Neural cell (in vitro differentiated cells): ENCODE results near the gene TRAF3. TPM values are rescaled to one million over a fixed set of nuclear protein-coding genes. Genes with fewer than 3 reads are reported as not detected.

ENCODE experiments used
- H2AFZ ChIP-seq: fragments of 200-600, 300-800 bp; sonication (generic), shearing (Covaris generic); 2 replicates; pipeline ENCODE4 v1.6.0; 2014; ENCODE audit warnings: low read depth, mild to moderate bottlenecking, antibody characterized with exemption, low read length, moderate library complexity
- H3F3A ChIP-seq: fragments of 200-600 bp; shearing (Covaris generic); 2 replicates; pipeline ENCODE4 v1.6.1; 2016; ENCODE audit warnings: mild to moderate bottlenecking, moderate library complexity, mixed read lengths, antibody characterized with exemption, low read length; ENCODE audit not compliant: insufficient read depth, poor library complexity, severe bottlenecking
- H3K27ac ChIP-seq: fragments of 200-600, 300-800 bp; sonication (generic), shearing (Covaris generic); 2 replicates; pipeline ENCODE4 v1.5.1; 2014; ENCODE audit warnings: mild to moderate bottlenecking, low read length, moderate library complexity
- H3K27me3 ChIP-seq: fragments of 300-800, 200-600 bp; sonication (generic), shearing (Covaris generic); 2 replicates; pipeline ENCODE4 v1.6.0; 2014; ENCODE audit warnings: mild to moderate bottlenecking, low read depth, low read length, moderate library complexity; ENCODE audit not compliant: insufficient read depth
- H3K36me3 ChIP-seq: fragments of 300-800, 200-600 bp; sonication (generic), shearing (Covaris generic); 2 replicates; pipeline ENCODE4 v1.5.1; 2014; ENCODE audit warnings: mild to moderate bottlenecking, antibody characterized with exemption, low read length, moderate library complexity; ENCODE audit not compliant: insufficient read depth
- H3K4me2 ChIP-seq: fragments of 300-800, 200-600 bp; sonication (generic), shearing (Covaris generic); 2 replicates; pipeline ENCODE4 v1.6.0; 2014; ENCODE audit warnings: mild to moderate bottlenecking, low read length
- H3K4me3 ChIP-seq: fragments of 300-800, 200-600 bp; sonication (generic), shearing (Covaris generic); 2 replicates; pipeline ENCODE4 v1.5.1; 2014; ENCODE audit warnings: mild to moderate bottlenecking, low read length, moderate library complexity
- H3K79me2 ChIP-seq: fragments of 200-600 bp; shearing (Covaris generic); replicated peaks from 2 replicates; pipeline ENCODE4 v1.6.0; 2014; ENCODE audit warnings: mild to moderate bottlenecking, low read length, moderate library complexity; ENCODE audit not compliant: insufficient read depth
- H3K9ac ChIP-seq: fragments of 300-800, 200-600 bp; sonication (generic), shearing (Covaris generic); 2 replicates; pipeline ENCODE4 v1.6.1; 2016; ENCODE audit warnings: mild to moderate bottlenecking, low read length, mixed read lengths
- H3K9me2 ChIP-seq: fragments of 200-600 bp; shearing (Covaris generic); 2 replicates; pipeline ENCODE4 v1.6.1; 2016; ENCODE audit warnings: mild to moderate bottlenecking, low read length, mixed read lengths; ENCODE audit not compliant: insufficient read depth
- H3K9me3 ChIP-seq: fragments of 200-600, 300-800 bp; sonication (generic), shearing (Covaris generic); 2 replicates; pipeline ENCODE4 v1.6.1; 2016; ENCODE audit warnings: mild to moderate bottlenecking, mixed run types, low read length, moderate library complexity, mixed read lengths
- H4K20me1 ChIP-seq: fragments of 200-600 bp; shearing (Covaris generic); 2 replicates; pipeline ENCODE4 v1.6.1; 2016; ENCODE audit warnings: mild to moderate bottlenecking, mixed run types; ENCODE audit not compliant: insufficient read depth
- EP300 ChIP-seq: fragments of 450-650 bp; conservative IDR thresholded peaks from 2 replicates; pipeline ENCODE4 v1.6.1; 2014; ENCODE audit warnings: antibody characterized with exemption, mild to moderate bottlenecking, moderate library complexity; ENCODE audit not compliant: poor library complexity, severe bottlenecking
- EZH2 ChIP-seq: fragments of 200-600, 300-800 bp; shearing (Covaris generic), sonication (generic); IDR thresholded peaks from 2 replicates; pipeline ENCODE4 v1.6.1; 2014; ENCODE audit warnings: antibody characterized with exemption, low read length, borderline replicate concordance, mild to moderate bottlenecking; ENCODE audit not compliant: insufficient read depth, poor library complexity, severe bottlenecking
- MXI1 ChIP-seq: fragments of 450-650 bp; conservative IDR thresholded peaks from 2 replicates; pipeline ENCODE4 v1.6.1; 2014; ENCODE audit warnings: antibody characterized with exemption, mild to moderate bottlenecking; ENCODE audit not compliant: poor library complexity, severe bottlenecking
- POLR2AphosphoS5 ChIP-seq: IDR thresholded peaks from 2 replicates; pipeline ENCODE4 v1.6.1; 2012
- RAD21 ChIP-seq: fragments of 450-650 bp; conservative IDR thresholded peaks from 2 replicates; pipeline ENCODE4 v1.6.1; 2014; ENCODE audit warnings: antibody characterized with exemption, mild to moderate bottlenecking, moderate library complexity
- REST ChIP-seq: IDR thresholded peaks from 2 replicates; pipeline ENCODE4 v1.6.1; 2012; ENCODE audit warnings: borderline replicate concordance
- SMC3 ChIP-seq: fragments of 450-650 bp; conservative IDR thresholded peaks from 2 replicates; pipeline ENCODE4 v1.6.1; 2014; ENCODE audit warnings: antibody characterized with exemption, mild to moderate bottlenecking, moderate library complexity; ENCODE audit not compliant: poor library complexity
- TAF1 ChIP-seq: IDR thresholded peaks from 2 replicates; pipeline ENCODE4 v1.6.1; 2012; ENCODE audit warnings: low read depth
- polyA plus RNA-seq: library from polyadenylated mRNA; depleted of rRNA; stranded (reverse); fragments of >200 nt; gene quantifications from 2 replicates; pipeline ENCODE4 v1.2.3, GENCODE V29; 2014
- TF ChIP-seq, protein P1 (sequence below): fragments of 450-650 bp; IDR thresholded peaks from 2 replicates; pipeline ENCODE4 v1.5.1; 2014; ENCODE audit warnings: antibody characterized with exemption, mild to moderate bottlenecking, moderate library complexity; ENCODE audit not compliant: poor library complexity, severe bottlenecking

Gene TRAF3
- polyA plus RNA-seq, 1 donor from 2014 or later = 13.3 TPM

- no peak for TF ChIP-seq TAF1
- TF ChIP-seq MXI1 = no peak
- TF ChIP-seq, protein P1, sequence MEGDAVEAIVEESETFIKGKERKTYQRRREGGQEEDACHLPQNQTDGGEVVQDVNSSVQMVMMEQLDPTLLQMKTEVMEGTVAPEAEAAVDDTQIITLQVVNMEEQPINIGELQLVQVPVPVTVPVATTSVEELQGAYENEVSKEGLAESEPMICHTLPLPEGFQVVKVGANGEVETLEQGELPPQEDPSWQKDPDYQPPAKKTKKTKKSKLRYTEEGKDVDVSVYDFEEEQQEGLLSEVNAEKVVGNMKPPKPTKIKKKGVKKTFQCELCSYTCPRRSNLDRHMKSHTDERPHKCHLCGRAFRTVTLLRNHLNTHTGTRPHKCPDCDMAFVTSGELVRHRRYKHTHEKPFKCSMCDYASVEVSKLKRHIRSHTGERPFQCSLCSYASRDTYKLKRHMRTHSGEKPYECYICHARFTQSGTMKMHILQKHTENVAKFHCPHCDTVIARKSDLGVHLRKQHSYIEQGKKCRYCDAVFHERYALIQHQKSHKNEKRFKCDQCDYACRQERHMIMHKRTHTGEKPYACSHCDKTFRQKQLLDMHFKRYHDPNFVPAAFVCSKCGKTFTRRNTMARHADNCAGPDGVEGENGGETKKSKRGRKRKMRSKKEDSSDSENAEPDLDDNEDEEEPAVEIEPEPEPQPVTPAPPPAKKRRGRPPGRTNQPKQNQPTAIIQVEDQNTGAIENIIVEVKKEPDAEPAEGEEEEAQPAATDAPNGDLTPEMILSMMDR = no peak
- no peak for TF ChIP-seq EZH2
- TF ChIP-seq REST = no peak
- no peak for TF ChIP-seq POLR2AphosphoS5
- no peak for TF ChIP-seq RAD21
- TF ChIP-seq EP300 = no peak
- no peak for TF ChIP-seq SMC3
- no peaks in the 10 kb centered on the region for H3F3A ChIP-seq
- no peak overlapping the region for H3K4me2 ChIP-seq
- H3K27me3 ChIP-seq = no peaks in the 10 kb centered on the region
- no peaks in the 10 kb centered on the region for H3K79me2 ChIP-seq
- no peak overlapping the region for H3K4me3 ChIP-seq
- H3K9ac ChIP-seq = no peak overlapping the region
- no peaks in the 10 kb centered on the region for H3K9me2 ChIP-seq
- no peak overlapping the region for H2AFZ ChIP-seq
- H4K20me1 ChIP-seq = no peaks in the 10 kb centered on the region
- H3K36me3 ChIP-seq = peaks cover 7% of the 10 kb centered on the region
- H3K27ac ChIP-seq = no peak overlapping the region
- H3K9me3 ChIP-seq = no peaks in the 10 kb centered on the region
Measured at GRCh38 chr14:102903248-102903888, 126.1 kb downstream of the TRAF3 start.

- Histone ChIP-seq H2AFZ (no peak overlapping the region), H3K9me3 (no peaks in the 10 kb centered on the region), H3K9ac (no peak overlapping the region), H3K9me2 (no peaks in the 10 kb centered on the region), H3K4me2 (no peak overlapping the region), H3K4me3 (no peak overlapping the region), H4K20me1 (no peaks in the 10 kb centered on the region), H3K27ac (no peak overlapping the region), H3K27me3 (no peaks in the 10 kb centered on the region), H3F3A (no peaks in the 10 kb centered on the region), H3K79me2 (no peaks in the 10 kb centered on the region), H3K36me3 (peaks cover 7% of the 10 kb centered on the region)
- TF ChIP-seq TAF1 (no peak), RAD21 (no peak), REST (no peak), POLR2AphosphoS5 (no peak), MXI1 (no peak), EP300 (no peak), SMC3 (no peak), EZH2 (no peak)
- TF ChIP-seq, protein P1 = no peak
Measured at GRCh38 chr14:102903889-102904512, 126.8 kb downstream of the TRAF3 start.
